ENCODE measurements around the gene PGA3.

The PGA3 gene

GRCh38 chr11:61158691-61159381, 44.5 kb upstream of the PGA3 start:
- intact Hi-C loops (cut with DNase I; ENCODE audit: low total_unique reads): no loop called here
- no peak for DNase-seq
- Histone ChIP-seq H3K27me3 (no peaks in the 10 kb centered on the region), H3K27ac (peak overlapping the region; percentile 54 to 91), H3K4me3 (no peak overlapping the region), H3K9me3 (no peaks in the 10 kb centered on the region), H3K4me1 (peaks cover 0 to 40% (median 23%) of the 10 kb centered on the region in 4 donors), H3K36me3 (no peaks in the 10 kb centered on the region)
- no peak for TF ChIP-seq CTCF (IDR thresholded peaks at IDR 0.05)

- Histone ChIP-seq H3K36me3 (no peaks in the 10 kb centered on the region), H3K9me3 (no peaks in the 10 kb centered on the region), H3K27ac (peak overlapping the region; percentile 91 to 98), H3K4me1 (peaks cover 0 to 34% (median 22%) of the 10 kb centered on the region in 4 donors), H3K4me3 (peak overlapping the region; percentile 68 to 85), H3K27me3 (no peaks in the 10 kb centered on the region)
- DNase-seq: no peak
- TF ChIP-seq CTCF (IDR thresholded peaks at IDR 0.05): no peak
- intact Hi-C loops (cut with DNase I; ENCODE audit: low total_unique reads): loop anchor here (2.0 kb wide), 1 partner anchor 26 kb away; no protein-coding TSS in a partner anchor
Measured at GRCh38 chr11:61160487-61161189, 42.7 kb upstream of the PGA3 start.

GRCh38 chr11:61161190-61162091, 41.9 kb upstream of the PGA3 start, which contains the start of gene VPS37C:
TSS of gene VPS37C (minus strand) at chr11:61161426. CDS start at chr11:61138829, 22,597 bp downstream.
- TF ChIP-seq CTCF (IDR thresholded peaks at IDR 0.05): peak; percentile 22 to 45
- peak within 1 kb of the TSS; percentile 68 to 85 for H3K4me3 ChIP-seq
- peaks cover 0 to 34% (median 22%) of the 10 kb centered on the region in 4 donors for H3K4me1 ChIP-seq
- intact Hi-C loops (cut with DNase I; ENCODE audit: low total_unique reads): loop anchor here (2.0 kb wide), 1 partner anchor 27 kb away; no protein-coding TSS in a partner anchor
- no peaks in the 10 kb centered on the region for H3K27me3 ChIP-seq
- peak; percentile 83 to 93 for DNase-seq
- no peaks in the 10 kb centered on the region for H3K36me3 ChIP-seq
- H3K27ac ChIP-seq: peak within 1 kb of the TSS; percentile 91 to 98
- H3K9me3 ChIP-seq: no peaks in the 10 kb centered on the region

GRCh38 chr11:61162092-61162941, 41.0 kb upstream of the PGA3 start:
- H3K4me3 ChIP-seq: peak overlapping the region; percentile 68 to 85
- H3K27ac ChIP-seq: peak overlapping the region; percentile 91 to 98
- H3K9me3 ChIP-seq: no peaks in the 10 kb centered on the region
- H3K27me3 ChIP-seq: no peaks in the 10 kb centered on the region
- no peak for TF ChIP-seq CTCF (IDR thresholded peaks at IDR 0.05)
- DNase-seq: no peak
- intact Hi-C loops (cut with DNase I; ENCODE audit: low total_unique reads): no loop called here
- peaks cover 0 to 34% (median 22%) of the 10 kb centered on the region in 4 donors for H3K4me1 ChIP-seq
- H3K36me3 ChIP-seq: no peaks in the 10 kb centered on the region

Measured in tibial artery (tissue), 4 donors.